HG03025 (cell line): ENCODE measurements around the gene CTNNA1.
"Not testable (repeated sequence)": the region's sequence is repeated elsewhere in the genome, so short reads cannot be mapped to it uniquely, and the experiment has no call there.

ENCODE experiments used
- ATAC-seq: cut with Tn5 transposase; IDR thresholded peaks from one replicate; pipeline ENCODE4 v1.9.1; 2021; ENCODE audit warnings: mild to moderate bottlenecking, moderate library complexity; ENCODE audit not compliant: unreplicated experiment, low FRiP score

The CTNNA1 gene

DNA sequence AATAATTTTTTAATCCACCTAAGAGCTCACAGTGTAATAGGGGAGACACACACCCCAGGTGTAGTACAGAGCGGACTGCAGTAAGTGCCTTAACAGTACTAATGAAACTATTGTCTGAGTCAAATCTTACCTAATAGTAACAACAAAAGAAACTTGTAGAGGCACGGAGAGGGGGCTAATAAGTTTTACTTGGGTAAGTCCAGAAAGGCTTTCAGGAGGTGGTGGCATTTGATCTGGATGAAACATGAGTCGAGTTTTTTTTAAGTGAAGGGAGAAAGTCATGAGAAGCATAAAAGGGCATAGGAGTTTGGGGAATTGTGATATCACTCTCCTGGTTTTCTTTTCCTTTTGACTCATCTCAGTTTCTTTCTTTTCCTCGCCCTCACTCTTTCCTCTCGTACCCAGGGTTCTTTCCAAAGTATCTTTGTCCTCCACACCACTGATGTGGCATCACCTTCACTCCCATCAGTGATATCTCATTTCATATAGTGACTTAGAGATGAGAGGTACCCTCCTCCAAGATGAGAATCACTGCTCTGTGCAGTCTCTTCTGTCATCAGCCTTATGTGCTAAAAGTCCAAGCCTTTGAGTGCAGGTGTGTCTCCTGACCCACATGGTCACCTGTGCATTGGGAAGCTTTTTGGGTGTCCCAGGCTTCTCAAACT, 2.0 kb downstream of the CTNNA1 start:
- no peak for ATAC-seq

GRCh38 chr5:138757061-138757776, 4.0 kb downstream of the CTNNA1 start:
- no peak for ATAC-seq

- no peak for ATAC-seq
Observed at GRCh38 chr5:138760448-138761110, 7.4 kb downstream of the CTNNA1 start.

DNA sequence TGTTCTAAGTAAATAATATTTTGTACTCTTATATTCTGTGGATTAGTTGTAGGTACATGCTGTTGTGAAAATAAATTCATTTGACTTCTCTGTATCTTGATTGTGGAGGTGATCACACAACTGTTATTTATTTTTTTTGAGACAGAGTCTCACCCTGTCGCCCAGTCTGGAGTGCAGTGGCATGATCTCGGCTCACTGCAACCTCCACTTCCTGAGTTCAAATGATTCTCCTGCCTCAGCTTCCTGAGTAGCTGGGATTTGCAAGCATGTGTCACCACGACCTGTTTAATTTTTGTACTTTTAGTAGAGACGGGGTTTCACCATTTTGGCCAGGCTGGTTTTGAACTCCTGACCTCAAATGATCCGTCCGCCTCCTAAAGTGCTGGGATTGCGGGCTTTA, 7.9 kb downstream of the CTNNA1 start:
- ATAC-seq, result not testable (repeated sequence)

- ATAC-seq, result not testable (repeated sequence)
Observed at GRCh38 chr5:138761670-138762069, 8.4 kb downstream of the CTNNA1 start.

DNA sequence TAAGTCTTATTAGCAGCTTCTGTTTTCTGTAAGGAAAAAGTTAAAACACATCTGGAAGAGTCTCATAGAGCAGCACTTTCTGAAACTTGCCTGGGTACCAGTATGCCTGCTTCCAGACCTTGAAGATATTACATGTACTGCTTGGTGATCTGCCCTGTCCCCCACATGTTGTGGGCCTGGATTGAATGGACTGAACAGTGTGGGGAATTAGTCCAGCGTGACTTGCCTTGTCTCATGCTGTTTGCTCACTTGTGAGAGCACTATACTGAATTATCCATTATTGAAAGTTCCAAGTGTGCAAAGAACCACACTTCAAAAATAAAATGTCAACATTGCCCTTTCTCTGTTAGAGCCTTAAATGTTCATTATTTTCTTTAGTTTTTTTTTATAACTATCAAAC, 8.9 kb downstream of the CTNNA1 start:
- no peak for ATAC-seq

DNA sequence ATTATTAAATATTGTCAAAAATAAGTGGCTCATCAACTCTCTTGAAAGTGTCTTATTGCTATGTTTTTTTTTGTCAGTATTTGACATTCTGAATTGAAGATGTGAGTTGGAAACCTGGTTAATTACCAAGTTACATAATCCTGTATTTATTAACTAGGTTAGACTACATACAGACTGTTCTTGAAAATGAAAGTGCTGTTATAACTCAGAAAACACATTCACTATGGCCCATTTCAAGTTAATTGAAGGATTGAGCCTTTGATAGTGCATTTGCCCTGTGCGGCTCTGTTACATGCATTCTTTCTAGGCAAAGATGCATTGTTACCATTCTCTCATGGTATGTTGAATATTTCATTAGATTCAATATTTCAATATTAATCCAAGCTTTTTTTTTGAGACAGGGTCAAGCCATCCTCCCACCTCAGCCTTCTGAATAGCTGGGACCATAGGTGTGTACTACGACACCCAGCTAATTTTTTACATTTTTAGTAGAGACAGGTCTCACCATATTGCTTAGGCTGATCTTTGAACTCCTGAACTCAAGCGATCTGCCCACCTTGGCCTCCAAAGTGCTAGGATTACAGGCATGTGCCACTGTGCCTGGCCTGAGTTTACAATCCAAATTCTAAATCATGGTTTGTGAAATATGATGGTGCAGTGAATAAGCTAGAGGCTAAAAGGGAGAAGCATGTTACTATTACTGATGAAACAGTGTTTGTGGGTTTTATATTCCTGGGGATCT, 10.0 kb downstream of the CTNNA1 start:
- no peak for ATAC-seq

DNA sequence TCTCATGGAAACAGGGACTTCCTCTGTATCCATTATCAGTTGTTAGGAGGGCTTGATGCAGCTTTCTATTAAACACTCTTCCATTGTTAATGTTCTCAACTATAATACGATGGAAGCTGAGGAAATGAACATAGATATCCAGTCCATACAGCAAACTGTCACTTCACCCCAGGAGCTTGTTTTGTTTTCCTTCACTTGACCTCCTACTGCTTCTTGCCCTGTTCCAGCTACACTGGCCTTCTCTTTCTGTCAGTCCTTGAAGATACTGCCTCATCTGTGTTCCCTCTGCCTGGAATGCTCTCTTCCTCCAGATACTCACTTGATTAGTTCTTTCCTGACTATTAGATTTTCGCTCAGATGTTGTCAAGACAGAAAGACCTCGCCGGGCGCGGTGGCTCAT, 17.1 kb downstream of the CTNNA1 start:
- ATAC-seq, result no peak

DNA sequence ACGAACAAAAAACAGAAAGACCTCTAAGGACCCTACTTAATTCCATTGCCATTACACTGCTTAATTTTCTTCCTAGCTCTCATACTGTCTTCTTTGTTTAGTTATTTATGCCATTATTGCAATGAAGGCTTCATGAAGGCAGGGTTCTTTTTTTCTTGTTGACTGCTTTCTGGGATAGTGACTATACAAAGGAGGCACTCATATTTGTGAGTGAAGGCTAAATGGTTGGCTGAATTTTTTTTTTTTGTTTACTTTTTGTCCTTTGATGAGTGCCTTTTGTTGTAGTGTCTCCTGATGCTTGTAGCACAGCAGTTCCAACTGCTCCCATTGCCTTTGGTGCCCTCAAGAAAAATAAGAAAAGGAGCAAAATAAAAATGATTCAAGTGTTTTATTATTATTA, 17.8 kb downstream of the CTNNA1 start:
- ATAC-seq, result no peak

DNA sequence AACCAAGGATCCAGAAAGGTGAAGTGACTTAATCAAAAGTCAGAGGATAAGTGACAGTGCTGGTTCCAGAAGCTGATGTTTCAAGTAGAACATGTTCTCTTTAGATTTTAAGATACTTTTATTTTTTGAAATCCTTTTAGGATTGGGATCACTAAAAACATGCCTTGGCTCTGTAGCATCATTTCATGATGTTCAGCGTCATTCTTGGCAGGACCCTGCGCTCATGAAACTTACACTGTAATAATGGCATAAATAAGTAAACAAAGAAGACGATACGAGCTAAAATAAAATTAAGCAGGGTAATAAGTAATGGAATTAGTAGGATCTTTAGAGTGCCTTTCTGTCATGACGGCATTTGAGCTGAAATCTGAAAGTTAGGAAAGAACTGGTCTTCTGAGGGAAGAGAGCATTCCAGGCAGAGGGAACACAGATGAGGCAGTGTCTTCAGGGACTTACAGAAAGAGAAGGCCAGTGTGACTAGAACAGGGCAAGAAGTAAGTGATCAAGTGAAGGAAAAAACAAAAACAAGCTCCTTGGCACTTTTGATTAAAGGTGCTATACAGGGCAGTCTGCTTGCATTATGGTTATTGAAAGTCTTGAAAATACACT, 19.9 kb downstream of the CTNNA1 start:
- no peak for ATAC-seq

GRCh38 chr5:138773624-138774023, 20.4 kb downstream of the CTNNA1 start:
- not testable (repeated sequence) for ATAC-seq

DNA sequence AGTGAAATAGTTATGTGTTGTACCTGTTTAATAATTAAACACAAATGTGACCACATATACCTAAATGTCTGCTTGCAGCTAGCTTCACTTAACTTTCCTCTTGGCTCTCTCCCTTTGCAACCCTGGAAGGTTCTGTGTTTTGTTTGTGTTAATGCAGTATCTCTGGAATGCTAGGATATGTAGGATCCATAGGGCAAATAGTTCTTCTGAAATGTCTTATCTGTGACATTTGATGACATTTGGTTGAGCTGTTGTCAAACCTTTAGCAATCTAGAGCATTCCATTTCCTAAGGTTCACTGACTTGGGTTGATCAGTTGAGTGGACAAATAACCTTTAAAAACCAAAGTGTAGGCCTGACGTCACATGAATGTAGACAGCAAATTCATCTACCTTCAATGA, 21.8 kb downstream of the CTNNA1 start:
- ATAC-seq, result no peak

GRCh38 chr5:138778234-138778633, 25.0 kb downstream of the CTNNA1 start:
- ATAC-seq, result no peak

DNA sequence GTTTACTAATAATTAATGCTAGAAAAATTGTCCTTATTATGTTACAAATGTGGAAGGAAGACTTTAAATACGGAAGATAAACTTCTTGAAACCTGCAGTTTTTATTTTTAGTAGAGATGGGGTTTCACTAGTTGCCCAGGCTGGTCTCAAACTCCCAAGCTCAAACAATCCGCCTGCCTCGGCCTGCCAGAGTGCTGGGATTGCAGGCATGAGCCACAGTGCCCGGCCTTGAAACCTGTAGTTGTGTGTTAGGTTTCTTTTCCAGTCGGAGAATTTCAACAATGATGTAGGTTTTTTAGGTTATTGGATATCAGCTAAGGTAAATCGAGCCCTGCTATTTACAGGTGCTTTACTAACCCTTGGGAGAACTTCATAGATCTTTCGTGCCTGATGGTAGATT, 30.8 kb downstream of the CTNNA1 start:
- no peak for ATAC-seq

- no peak for ATAC-seq
Observed at GRCh38 chr5:138784590-138784989, 31.4 kb downstream of the CTNNA1 start.

DNA sequence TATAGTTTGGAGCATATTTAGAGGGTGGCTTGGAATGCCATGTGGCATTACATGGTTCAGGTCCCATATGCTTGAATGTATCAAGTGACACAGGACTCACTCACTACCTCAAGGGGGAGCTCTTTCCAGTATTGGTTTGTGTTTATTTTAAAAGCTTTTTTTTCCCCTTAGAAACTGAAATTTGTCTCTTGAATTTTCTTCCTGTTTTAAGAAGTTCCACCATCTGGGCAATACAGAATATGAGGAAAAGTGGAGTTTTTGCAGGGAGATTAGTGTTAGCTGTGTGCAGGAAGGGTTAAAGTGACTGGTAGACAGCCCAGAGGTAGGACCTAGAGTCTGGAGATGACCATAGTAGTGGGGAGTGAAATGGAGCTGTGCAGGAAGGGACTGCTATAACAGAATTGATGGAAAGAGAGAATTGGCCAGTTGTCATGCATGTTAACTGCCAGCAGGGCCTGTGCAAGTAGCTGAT, 36.6 kb downstream of the CTNNA1 start:
- no peak for ATAC-seq

GRCh38 chr5:138790684-138791083, 37.5 kb downstream of the CTNNA1 start:
- ATAC-seq, result no peak

DNA sequence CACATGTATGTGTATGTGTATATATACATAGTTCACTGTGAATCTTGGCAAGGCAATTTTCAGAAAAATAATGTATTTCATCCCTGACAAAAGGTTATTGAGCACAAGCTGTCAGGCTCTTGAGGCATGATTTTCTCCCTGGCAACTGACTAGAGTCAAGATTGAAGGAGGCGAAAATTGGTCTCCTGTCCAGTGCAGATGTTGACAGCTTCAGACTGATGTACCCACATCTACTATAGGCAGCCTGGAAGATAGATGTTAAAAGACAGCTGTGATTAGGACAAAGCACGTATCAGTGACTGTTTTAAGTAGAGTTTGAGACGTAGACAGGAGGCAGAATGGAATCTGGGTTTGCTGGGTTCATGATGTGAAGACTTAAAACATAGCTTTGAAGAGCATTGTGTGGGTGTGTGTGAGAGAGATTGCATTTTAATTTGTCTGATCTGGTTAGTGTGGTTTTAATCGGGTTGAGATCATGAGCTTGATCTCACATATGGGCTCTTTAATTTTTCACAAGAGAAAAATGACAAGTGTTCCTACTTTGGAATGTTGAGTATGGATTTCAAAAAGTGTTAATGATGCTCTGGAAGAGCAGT, 39.1 kb downstream of the CTNNA1 start:
- no peak for ATAC-seq

DNA sequence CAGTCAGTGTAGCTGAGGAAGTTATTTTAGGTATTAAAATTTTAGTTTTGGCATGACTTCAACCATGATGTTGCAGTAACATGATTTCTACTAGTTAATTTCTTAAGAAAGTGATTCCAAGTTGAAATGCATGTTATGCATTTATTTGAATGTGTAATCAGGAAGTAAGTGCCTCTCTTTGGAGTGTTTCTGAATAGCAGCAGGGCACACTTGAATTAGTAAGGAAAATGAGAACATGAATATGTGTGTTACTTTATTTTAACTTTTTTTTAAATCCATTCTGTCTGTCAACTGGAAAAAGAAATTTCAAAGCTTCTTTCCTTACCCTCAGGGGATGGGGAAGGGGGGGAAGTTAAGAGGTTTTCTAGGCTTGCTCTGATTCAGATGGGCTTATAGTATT, 40.4 kb downstream of the CTNNA1 start:
- no peak for ATAC-seq

GRCh38 chr5:138803285-138803684, 50.1 kb downstream of the CTNNA1 start:
- no peak for ATAC-seq
